ENCODE measurements around the gene TCL1A.

DNA sequence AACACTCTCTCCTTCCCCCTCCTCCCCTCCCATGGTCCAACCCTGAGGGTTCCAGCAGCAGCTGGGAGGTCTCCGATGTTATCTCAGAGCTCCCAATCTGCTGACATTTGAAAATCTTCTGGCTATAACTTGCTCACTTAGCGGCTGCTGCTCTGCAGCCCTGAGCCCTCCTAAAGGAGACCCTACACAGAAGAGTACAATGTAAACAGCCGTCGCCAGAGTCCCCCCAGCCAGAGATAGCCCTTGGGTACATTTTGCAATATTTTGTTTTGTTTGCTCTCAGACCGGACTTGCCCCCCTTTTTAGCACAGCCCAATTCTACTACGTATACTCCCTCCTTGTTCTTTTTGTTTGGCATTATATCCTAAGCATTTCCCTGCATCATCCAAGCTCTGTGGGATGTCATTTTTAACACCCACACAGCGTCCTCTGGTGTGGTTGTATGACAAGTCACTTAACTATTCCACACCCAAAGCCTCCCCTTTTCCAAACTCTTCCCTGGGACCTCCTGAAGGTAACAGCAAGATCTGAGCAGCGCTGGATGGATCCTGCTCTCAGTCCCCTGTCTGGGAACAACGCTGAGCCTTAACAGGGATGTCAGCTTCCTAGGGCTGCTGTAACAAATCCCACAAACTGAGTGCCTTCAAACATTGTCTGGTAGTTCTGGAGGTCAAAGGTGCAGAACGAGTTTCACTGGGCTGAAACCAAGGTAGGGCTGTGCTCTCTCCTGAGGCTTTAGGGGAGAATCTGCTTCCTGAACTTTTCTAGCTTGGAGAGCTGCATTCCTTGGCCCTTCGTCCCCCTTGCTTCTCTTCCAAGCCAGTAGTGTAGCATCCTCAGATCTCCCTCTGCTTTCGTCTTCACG, 53.0 kb downstream of the TCL1A start:
- TF ChIP-seq HOXC10 (CRISPR knock-in tag; IDR thresholded peaks at IDR 0.05) (no peak), CTCF (tag by site-specific recombination; IDR thresholded peaks at IDR 0.05) (no peak), ZEB2 (tag by site-specific recombination; IDR thresholded peaks at IDR 0.05) (no peak), ZFP37 (tag by site-specific recombination; IDR thresholded peaks at IDR 0.05) (no peak), ZNF777 (tag by site-specific recombination; IDR thresholded peaks at IDR 0.05; ENCODE audit: borderline replicate concordance) (no peak), ZNF37A (tag by site-specific recombination; IDR thresholded peaks at IDR 0.05) (no peak), ZNF416 (tag by site-specific recombination; IDR thresholded peaks at IDR 0.05) (no peak), ZFP41 (tag by site-specific recombination; IDR thresholded peaks at IDR 0.05; ENCODE audit: borderline replicate concordance) (no peak), KLF7 (tag by site-specific recombination; IDR thresholded peaks at IDR 0.05; ENCODE audit: borderline replicate concordance) (no peak), YY1 (tag by site-specific recombination; IDR thresholded peaks at IDR 0.05) (no peak), HOXA7 (CRISPR knock-in tag; IDR thresholded peaks at IDR 0.05; ENCODE audit: borderline replicate concordance) (no peak)
- TF ChIP-seq, protein P1, sequence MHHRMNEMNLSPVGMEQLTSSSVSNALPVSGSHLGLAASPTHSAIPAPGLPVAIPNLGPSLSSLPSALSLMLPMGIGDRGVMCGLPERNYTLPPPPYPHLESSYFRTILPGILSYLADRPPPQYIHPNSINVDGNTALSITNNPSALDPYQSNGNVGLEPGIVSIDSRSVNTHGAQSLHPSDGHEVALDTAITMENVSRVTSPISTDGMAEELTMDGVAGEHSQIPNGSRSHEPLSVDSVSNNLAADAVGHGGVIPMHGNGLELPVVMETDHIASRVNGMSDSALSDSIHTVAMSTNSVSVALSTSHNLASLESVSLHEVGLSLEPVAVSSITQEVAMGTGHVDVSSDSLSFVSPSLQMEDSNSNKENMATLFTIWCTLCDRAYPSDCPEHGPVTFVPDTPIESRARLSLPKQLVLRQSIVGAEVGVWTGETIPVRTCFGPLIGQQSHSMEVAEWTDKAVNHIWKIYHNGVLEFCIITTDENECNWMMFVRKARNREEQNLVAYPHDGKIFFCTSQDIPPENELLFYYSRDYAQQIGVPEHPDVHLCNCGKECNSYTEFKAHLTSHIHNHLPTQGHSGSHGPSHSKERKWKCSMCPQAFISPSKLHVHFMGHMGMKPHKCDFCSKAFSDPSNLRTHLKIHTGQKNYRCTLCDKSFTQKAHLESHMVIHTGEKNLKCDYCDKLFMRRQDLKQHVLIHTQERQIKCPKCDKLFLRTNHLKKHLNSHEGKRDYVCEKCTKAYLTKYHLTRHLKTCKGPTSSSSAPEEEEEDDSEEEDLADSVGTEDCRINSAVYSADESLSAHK (tag by site-specific recombination; IDR thresholded peaks at IDR 0.05): no peak
- TF ChIP-seq, protein P2, sequence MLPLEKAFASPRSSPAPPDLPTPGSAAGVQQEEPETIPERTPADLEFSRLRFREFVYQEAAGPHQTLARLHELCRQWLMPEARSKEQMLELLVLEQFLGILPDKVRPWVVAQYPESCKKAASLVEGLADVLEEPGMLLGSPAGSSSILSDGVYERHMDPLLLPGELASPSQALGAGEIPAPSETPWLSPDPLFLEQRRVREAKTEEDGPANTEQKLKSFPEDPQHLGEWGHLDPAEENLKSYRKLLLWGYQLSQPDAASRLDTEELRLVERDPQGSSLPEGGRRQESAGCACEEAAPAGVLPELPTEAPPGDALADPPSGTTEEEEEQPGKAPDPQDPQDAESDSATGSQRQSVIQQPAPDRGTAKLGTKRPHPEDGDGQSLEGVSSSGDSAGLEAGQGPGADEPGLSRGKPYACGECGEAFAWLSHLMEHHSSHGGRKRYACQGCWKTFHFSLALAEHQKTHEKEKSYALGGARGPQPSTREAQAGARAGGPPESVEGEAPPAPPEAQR (tag by site-specific recombination; IDR thresholded peaks at IDR 0.05): no peak
